ENCODE results near the gene TXNRD1. TPM values are rescaled to one million over a fixed set of nuclear protein-coding genes. Genes with fewer than 3 reads are reported as not detected.

The TXNRD1 gene
- total RNA-seq, 4 donors from 2014 or later, result 111 to 140 (median 128) TPM

GRCh38 chr12:104351057-104351983 lies 135.7 kb downstream of the TXNRD1 start:
- no peaks in the 10 kb centered on the region for H3K9me3 ChIP-seq
- no peak for DNase-seq (ENCODE audit: low spot score in 2 of 2)
- TF ChIP-seq CTCF (IDR thresholded peaks at IDR 0.05), result no peak
- TF ChIP-seq POLR2A (IDR thresholded peaks at IDR 0.05), result no peak
- no peak overlapping the region for H3K4me3 ChIP-seq
- H3K27me3 ChIP-seq, result no peaks in the 10 kb centered on the region
- no peak overlapping the region for H3K27ac ChIP-seq
- peaks cover 0 to 66% (median 17%) of the 10 kb centered on the region in 3 donors for H3K36me3 ChIP-seq
- WGBS, 2 donors, result 100% methylated on average over 4 of the region's 4 CpGs
- H3K4me1 ChIP-seq, result no peaks in the 10 kb centered on the region

GRCh38 chr12:104352106-104352713 lies 136.6 kb downstream of the TXNRD1 start:
- 88 to 91% methylated on average over 3 of the region's 3 CpGs for WGBS, 2 donors
- H3K36me3 ChIP-seq, result peaks cover 0 to 64% (median 17%) of the 10 kb centered on the region in 3 donors
- H3K27ac ChIP-seq, result no peak overlapping the region

GRCh38 chr12:104353012-104353981 lies 137.7 kb downstream of the TXNRD1 start:
- Histone ChIP-seq H3K27me3 (no peaks in the 10 kb centered on the region), H3K4me1 (no peaks in the 10 kb centered on the region), H3K4me3 (no peak overlapping the region), H3K27ac (no peak overlapping the region), H3K9me3 (no peaks in the 10 kb centered on the region), H3K36me3 (peaks cover 0 to 53% (median 16%) of the 10 kb centered on the region in 3 donors)
- TF ChIP-seq POLR2A (IDR thresholded peaks at IDR 0.05) (no peak), CTCF (IDR thresholded peaks at IDR 0.05) (no peak), EP300 (IDR thresholded peaks at IDR 0.05) (no peak)
- 88 to 93% methylated on average over 17 of the region's 17 CpGs for WGBS, 2 donors
- DNase-seq (ENCODE audit: low spot score in 2 of 2), result no peak

More at GRCh38 chr12:104352106-104352713, 136.6 kb downstream of the TXNRD1 start:
- no peak overlapping the region for H3K4me3 ChIP-seq
- DNase-seq (ENCODE audit: low spot score in 2 of 2), result no peak
- H3K27me3 ChIP-seq, result no peaks in the 10 kb centered on the region
- no peak for TF ChIP-seq EP300 (IDR thresholded peaks at IDR 0.05)
- TF ChIP-seq POLR2A (IDR thresholded peaks at IDR 0.05), result no peak
- no peak for TF ChIP-seq CTCF (IDR thresholded peaks at IDR 0.05)
- no peaks in the 10 kb centered on the region for H3K9me3 ChIP-seq
- no peaks in the 10 kb centered on the region for H3K4me1 ChIP-seq

GRCh38 chr12:104354167-104354867 lies 138.7 kb downstream of the TXNRD1 start:
- no peaks in the 10 kb centered on the region for H3K4me1 ChIP-seq
- TF ChIP-seq EP300 (IDR thresholded peaks at IDR 0.05), result no peak
- TF ChIP-seq CTCF (IDR thresholded peaks at IDR 0.05), result no peak
- TF ChIP-seq POLR2A (IDR thresholded peaks at IDR 0.05), result no peak
- peaks cover 0 to 43% (median 6%) of the 10 kb centered on the region in 3 donors for H3K36me3 ChIP-seq
- no peaks in the 10 kb centered on the region for H3K27me3 ChIP-seq
- no peak for DNase-seq (ENCODE audit: low spot score in 2 of 2)
- H3K4me3 ChIP-seq, result no peak overlapping the region
- 80 to 86% methylated on average over 6 of the region's 6 CpGs for WGBS, 2 donors
- no peaks in the 10 kb centered on the region for H3K9me3 ChIP-seq
- no peak overlapping the region for H3K27ac ChIP-seq
